GM18508 (cell line): Measurements from ENCODE around the gene CDH6.

Source experiments
- ATAC-seq: cut with Tn5 transposase; IDR thresholded peaks from one replicate; pipeline ENCODE4 v1.9.1; 2021; ENCODE audit warnings: moderate number of reproducible peaks; ENCODE audit not compliant: insufficient read depth, unreplicated experiment

The CDH6 gene

GRCh38 chr5:31193591-31194467 is at the start of gene CDH6:
Gene CDH6 (plus strand): TSS chr5:31193686. CDS start chr5:31267474, 73,788 bp downstream.
- no peak for ATAC-seq

- no peak for ATAC-seq
These were observed 49.1 kb upstream of the CDH6 start for GRCh38 chr5:31144364-31144763.

- no peak for ATAC-seq
These were observed 44.5 kb upstream of the CDH6 start for GRCh38 chr5:31148959-31149475.

- no peak for ATAC-seq
These were observed 40.0 kb upstream of the CDH6 start for GRCh38 chr5:31153521-31153920.

GRCh38 chr5:31156631-31157160 is 36.8 kb upstream of the CDH6 start:
- ATAC-seq: no peak

GRCh38 chr5:31157720-31158119 is 35.8 kb upstream of the CDH6 start:
- ATAC-seq: no peak

- no peak for ATAC-seq
These were observed 34.8 kb upstream of the CDH6 start for GRCh38 chr5:31158686-31159085.

- ATAC-seq: no peak
These were observed 31.7 kb upstream of the CDH6 start for GRCh38 chr5:31161781-31162181.

GRCh38 chr5:31165729-31166128 is 27.8 kb upstream of the CDH6 start:
- ATAC-seq: no peak

- no peak for ATAC-seq
These were observed 24.1 kb upstream of the CDH6 start for GRCh38 chr5:31169379-31169778.

GRCh38 chr5:31172881-31173280 is 20.6 kb upstream of the CDH6 start:
- no peak for ATAC-seq

- ATAC-seq: no peak
These were observed 19.9 kb upstream of the CDH6 start for GRCh38 chr5:31173614-31174013.

GRCh38 chr5:31181376-31181987 is 12.0 kb upstream of the CDH6 start:
- no peak for ATAC-seq

GRCh38 chr5:31182136-31182535 is 11.3 kb upstream of the CDH6 start:
- ATAC-seq: no peak

GRCh38 chr5:31185951-31186350 is 7.5 kb upstream of the CDH6 start:
- ATAC-seq: no peak

- ATAC-seq: no peak
These were observed 6.7 kb upstream of the CDH6 start for GRCh38 chr5:31186672-31187267.

- ATAC-seq: no peak
These were observed 5.9 kb upstream of the CDH6 start for GRCh38 chr5:31187591-31187990.

- ATAC-seq: no peak
These were observed 1.0 kb upstream of the CDH6 start for GRCh38 chr5:31192442-31192841.

GRCh38 chr5:31193116-31193515 is 370 bp upstream of the CDH6 start:
- ATAC-seq: no peak

- ATAC-seq: no peak
These were observed 955 bp downstream of the CDH6 start for GRCh38 chr5:31194468-31194813.
